A549 (cell line): Measurements from ENCODE around the gene SMIM20. TPM values are rescaled to one million over a fixed set of nuclear protein-coding genes. Genes with fewer than 3 reads are reported as not detected.

Experiments used
- ATAC-seq, 2 experiments: fragments of 200-7000 bp in 1 of 2; fragments of >200 bp in 1 of 2; cut with Nextera tagmentation in 1 of 2; cut with Tn5 transposase in 1 of 2; 3 replicates each; pipeline versions ENCODE4 v1.8.0 to v1.9.1; 2018 to 2020; ENCODE audit warnings: mild to moderate bottlenecking in 1 of 2, moderate library complexity in 1 of 2
- CTCF ChIA-PET: fragments of 300-600 bp; sonication (Branson Sonifier 250); formaldehyde crosslinking; extraction: SDS; loops from one replicate; lab custom pipeline; 2021; ENCODE audit warnings: antibody characterized with exemption, inconsistent platforms; lab: Yijun Ruan, JAX
- POLR2A ChIA-PET: fragments of 350-600 bp; formaldehyde crosslinking; extraction: SDS; loops from one replicate; lab custom pipeline; 2021; ENCODE audit warnings: antibody characterized with exemption, inconsistent platforms; lab: Yijun Ruan, JAX
- DNase-seq, 2 experiments: peaks; one replicate each; pipeline versions ENCODE4 v3.0.0 to v3.0.0-alpha.2; 2011 to 2016; ENCODE audit warnings: low read depth in 1 of 2, low spot score in 1 of 2
- FAIRE-seq: peaks from 2 replicates; lab custom pipeline; 2011; peaks lifted over from hg19 to GRCh38; lab: Jason Lieb, UNC
- H3K27ac ChIP-seq, 2 experiments: fragments of >200 bp; sonication (Bioruptor Twin); formaldehyde crosslinking; 3 replicates each; pipeline ENCODE4 v1.5.1; 2016 to 2017
- H3K4me1 ChIP-seq: fragments of >200 bp; sonication (Bioruptor Twin); formaldehyde crosslinking; 3 replicates; pipeline ENCODE4 v1.6.1; 2016
- H3K4me2 ChIP-seq: fragments of >200 bp; sonication (Bioruptor Twin); formaldehyde crosslinking; 3 replicates; pipeline ENCODE4 v1.6.1; 2016
- H3K4me3 ChIP-seq: fragments of >200 bp; sonication (Bioruptor Twin); formaldehyde crosslinking; 3 replicates; pipeline ENCODE4 v1.5.1; 2016
- H3K9me3 ChIP-seq: fragments of >200 bp; sonication (Bioruptor Twin); formaldehyde crosslinking; 3 replicates; pipeline ENCODE4 v1.6.1; 2016
- BHLHE40 ChIP-seq: IDR thresholded peaks from 2 replicates; pipeline ENCODE4 v1.6.1; 2012; ENCODE audit warnings: low read depth, low read length, inconsistent platforms
- CHD2 ChIP-seq: fragments of 150-350 bp; IDR thresholded peaks from 2 replicates; pipeline ENCODE4 v1.6.1; 2014; ENCODE audit warnings: low read length; ENCODE audit not compliant: partially characterized antibody
- CHD4 ChIP-seq: fragments of 200-600 bp; sonication (generic); IDR thresholded peaks from 2 replicates; pipeline ENCODE4 v1.6.1; 2016; ENCODE audit warnings: antibody characterized with exemption, mild to moderate bottlenecking, borderline replicate concordance
- EHMT2 ChIP-seq: fragments of 200-600 bp; sonication (generic); IDR thresholded peaks from 2 replicates; pipeline ENCODE4 v1.6.1; 2016; ENCODE audit warnings: antibody characterized with exemption, low read depth, mild to moderate bottlenecking, moderate library complexity
- FOSB ChIP-seq: fragments of 250-450 bp; sonication (Bioruptor Pico); IDR thresholded peaks from 2 replicates; pipeline ENCODE4 v1.5.0; 2020; ENCODE audit warnings: mild to moderate bottlenecking, moderate library complexity
- FOSL2 ChIP-seq, 2 experiments: fragments of 450-650 bp in 1 of 2; fragments of >200 bp in 1 of 2; sonication (Bioruptor Twin) in 1 of 2; formaldehyde crosslinking; IDR thresholded peaks; 2 replicates each; pipeline versions ENCODE4 v1.5.0 to v1.6.1; 2016 to 2020; ENCODE audit warnings: mild to moderate bottlenecking in 1 of 2, moderate library complexity in 1 of 2
- HDAC2 ChIP-seq: fragments of 200-600 bp; sonication (generic); IDR thresholded peaks from 2 replicates; pipeline ENCODE4 v1.6.1; 2016
- HOXB13 ChIP-seq: fragments of 250-450 bp; sonication (Bioruptor Pico); IDR thresholded peaks from 2 replicates; pipeline ENCODE4 v1.5.0; 2020; ENCODE audit warnings: low read depth, mild to moderate bottlenecking, moderate library complexity
- HOXB5 ChIP-seq: fragments of 250-450 bp; sonication (Bioruptor Pico); IDR thresholded peaks from 2 replicates; pipeline ENCODE4 v1.5.0; 2020; ENCODE audit warnings: mild to moderate bottlenecking, moderate library complexity
- JUN ChIP-seq, 2 experiments: fragments of >200 bp; sonication (Bioruptor Twin); formaldehyde crosslinking; IDR thresholded peaks; 2 replicates in 1 of 2; 3 replicates in 1 of 2; pipeline ENCODE4 v1.6.1; 2016 to 2017
- KDM1A ChIP-seq: fragments of 200-600 bp; sonication (generic); IDR thresholded peaks from 2 replicates; pipeline ENCODE4 v1.6.1; 2016; ENCODE audit warnings: low read depth, mild to moderate bottlenecking
- MAZ ChIP-seq: fragments of 150-350 bp; IDR thresholded peaks from 2 replicates; pipeline ENCODE4 v1.6.1; 2014; ENCODE audit warnings: antibody characterized with exemption, low read depth, low read length, borderline replicate concordance
- NFE2L2 ChIP-seq: fragments of 150-350 bp; conservative IDR thresholded peaks from 2 replicates; pipeline ENCODE4 v1.6.1; 2014; ENCODE audit warnings: low read length
- NPAS2 ChIP-seq: fragments of 250-450 bp; sonication (Bioruptor Pico); IDR thresholded peaks from 2 replicates; pipeline ENCODE4 v1.8.0; 2022; ENCODE audit warnings: mild to moderate bottlenecking, moderate library complexity, borderline replicate concordance
- RAD21 ChIP-seq, 2 experiments: fragments of >200 bp in 1 of 2; sonication (Bioruptor Twin) in 1 of 2; formaldehyde crosslinking in 1 of 2; IDR thresholded peaks in 1 of 2; conservative IDR thresholded peaks in 1 of 2; 2 replicates in 1 of 2; 3 replicates in 1 of 2; pipeline ENCODE4 v1.6.1; 2012 to 2018; ENCODE audit warnings: inconsistent platforms in 1 of 2
- RARB ChIP-seq: fragments of 250-450 bp; sonication (Bioruptor Pico); IDR thresholded peaks from 2 replicates; pipeline ENCODE4 v1.8.0; 2021; ENCODE audit warnings: mild to moderate bottlenecking, moderate library complexity
- RCOR1 ChIP-seq: fragments of 150-350 bp; IDR thresholded peaks from 2 replicates; pipeline ENCODE4 v1.6.1; 2014; ENCODE audit warnings: antibody characterized with exemption, low read length, low read depth
- RFX5 ChIP-seq: fragments of 450-650 bp; IDR thresholded peaks from 2 replicates; pipeline ENCODE4 v1.7.1; 2014; ENCODE audit warnings: antibody characterized with exemption, mild to moderate bottlenecking, moderate library complexity
- TFCP2L1 ChIP-seq: fragments of 250-450 bp; sonication (Bioruptor Pico); IDR thresholded peaks from 2 replicates; pipeline ENCODE4 v1.5.0; 2021; ENCODE audit warnings: mild to moderate bottlenecking
- USF2 ChIP-seq: fragments of 450-650 bp; IDR thresholded peaks from 2 replicates; pipeline ENCODE4 v1.6.1; 2014; ENCODE audit warnings: antibody characterized with exemption
- ZC3H11A ChIP-seq: fragments of 450-650 bp; IDR thresholded peaks from 2 replicates; pipeline ENCODE4 v1.6.1; 2014; ENCODE audit warnings: antibody characterized with exemption, mild to moderate bottlenecking
- ZFP36 ChIP-seq: fragments of 450-650 bp; IDR thresholded peaks from 2 replicates; pipeline ENCODE4 v1.6.1; 2014; ENCODE audit warnings: borderline replicate concordance; ENCODE audit not compliant: partially characterized antibody
- ZSCAN20 ChIP-seq: fragments of 250-450 bp; sonication (Bioruptor Pico); IDR thresholded peaks from 2 replicates; pipeline ENCODE4 v1.8.0; 2022; ENCODE audit warnings: mild to moderate bottlenecking, moderate library complexity
- WGBS: methylation state at CpG from one replicate; pipeline ENCODE4 v1.1.6; 2017; ENCODE audit errors: missing lambda C conversion rate; 5-methylcytosine and 5-hydroxymethylcytosine counted together
- polyA plus RNA-seq, 4 experiments: library from polyadenylated mRNA; depleted of rRNA in 3 of 4; stranded (reverse); fragments of >200 nt; fragmentation: RNase III in 1 of 4; extraction: RNeasy Plus Mini Kit Qiagen cat#74134 plus additional on column Dnase treatment in 1 of 4; gene quantifications; 2 replicates in 3 of 4; 3 replicates in 1 of 4; pipeline ENCODE4 v1.2.3, GENCODE V29; 2011 to 2017

SMIM20 gene
- polyA plus RNA-seq, 2 of the 4 experiments (the other 2 are of a cell fraction), result 32.9 to 50.5 TPM

GRCh38 chr4:25972366-25972765 is 58.3 kb downstream of the SMIM20 start:
- FAIRE-seq, result no peak
- H3K27ac ChIP-seq, result no peak overlapping the region
- 55% methylated on average over 4 of the region's 4 CpGs for whole genome bisulfite sequencing
- H3K4me1 ChIP-seq, result no peaks in the 10 kb centered on the region
- no peak for DNase-seq
- ChIA-PET POLR2A (no interaction called here), CTCF (interaction anchor here (1.8 kb wide), 1 partner anchor 16 kb away, joined by 5 read pairs; no protein-coding TSS in a partner anchor)
- ATAC-seq, result no peak
- no peak overlapping the region for H3K4me2 ChIP-seq
- TF ChIP-seq ZFP36 (no peak), USF2 (no peak), ZC3H11A (no peak), RAD21 (conservative IDR thresholded peaks at IDR 0.05 in 1 of 2, IDR thresholded peaks at IDR 0.05 in 1 of 2) (no peak), FOSB (CRISPR knock-in tag) (no peak)
- no peaks in the 10 kb centered on the region for H3K9me3 ChIP-seq
- H3K4me3 ChIP-seq, result no peak overlapping the region

- ChIA-PET POLR2A (no interaction called here), CTCF (no interaction called here)
- no peak overlapping the region for H3K4me2 ChIP-seq
- TF ChIP-seq BHLHE40, result no peak
- no peak for TF ChIP-seq NPAS2 (CRISPR knock-in tag)
- no peak for TF ChIP-seq HOXB5 (CRISPR knock-in tag)
- TF ChIP-seq CHD4, result no peak
- TF ChIP-seq RARB (CRISPR knock-in tag), result no peak
- no peak for TF ChIP-seq EHMT2
- TF ChIP-seq RFX5, result no peak
- FAIRE-seq (no peak), DNase-seq (no peak), ATAC-seq (no peak)
- no peak overlapping the region for H3K27ac ChIP-seq
- no peaks in the 10 kb centered on the region for H3K4me1 ChIP-seq
- WGBS, result 51% methylated on average over 8 of the region's 8 CpGs
- no peaks in the 10 kb centered on the region for H3K9me3 ChIP-seq
- no peak overlapping the region for H3K4me3 ChIP-seq
These were observed 59.1 kb downstream of the SMIM20 start for GRCh38 chr4:25972984-25973745.

GRCh38 chr4:25976780-25977179 is 62.8 kb downstream of the SMIM20 start:
- no peak for ATAC-seq
- CTCF ChIA-PET, result interaction anchor here (0.9 to 1.0 kb wide), 2 partner anchors 12 to 28 kb away, joined by 3 to 4 read pairs; no protein-coding TSS in a partner anchor

More at GRCh38 chr4:25976780-25977179, 62.8 kb downstream of the SMIM20 start:
- WGBS, result 60% methylated on average over 7 of the region's 7 CpGs
- Histone ChIP-seq H3K27ac (no peak overlapping the region), H3K4me2 (no peak overlapping the region), H3K4me3 (no peak overlapping the region), H3K4me1 (no peaks in the 10 kb centered on the region), H3K9me3 (no peaks in the 10 kb centered on the region)
- POLR2A ChIA-PET, result no interaction called here
- FAIRE-seq (no peak), DNase-seq (no peak)
- TF ChIP-seq ZFP36 (no peak), TFCP2L1 (no peak), USF2 (no peak), JUN (IDR thresholded peaks at IDR 0.05) (no peak), NFE2L2 (no peak), MAZ (no peak), ZSCAN20 (CRISPR knock-in tag) (no peak), HOXB13 (CRISPR knock-in tag) (no peak), CHD2 (no peak), KDM1A (no peak), FOSL2 (IDR thresholded peaks at IDR 0.05) (no peak), FOSL2 (CRISPR knock-in tag; IDR thresholded peaks at IDR 0.05) (no peak), HDAC2 (no peak), RCOR1 (no peak)
